Mesodermal cell (in vitro differentiated cells): ENCODE measurements around the gene NHEJ1.

ENCODE experiments used
- H3K27ac ChIP-seq: 2 replicates; pipeline ENCODE4 v1.7.0; 2013; ENCODE audit warnings: mild to moderate bottlenecking, low read depth, low read length, moderate library complexity; ENCODE audit not compliant: severe bottlenecking
- H3K36me3 ChIP-seq: 2 replicates; pipeline ENCODE4 v1.7.1; 2013; ENCODE audit warnings: mild to moderate bottlenecking, low read length, moderate library complexity; ENCODE audit not compliant: control insufficient read depth, insufficient read depth
- H3K4me1 ChIP-seq: one replicate; pipeline ENCODE4 v1.7.1; 2013; ENCODE audit warnings: mild to moderate bottlenecking, low read length; ENCODE audit not compliant: insufficient read depth, control insufficient read depth, poor library complexity, severe bottlenecking
- H3K4me3 ChIP-seq: 2 replicates; pipeline ENCODE4 v1.7.0; 2013; ENCODE audit warnings: low read length, control low read depth, mild to moderate bottlenecking; ENCODE audit not compliant: insufficient read depth, poor library complexity, severe bottlenecking; ENCODE audit errors: extremely low read depth
- H3K9me3 ChIP-seq: 2 replicates; pipeline ENCODE4 v1.7.1; 2013; ENCODE audit warnings: mild to moderate bottlenecking, low read length, moderate library complexity; ENCODE audit not compliant: control insufficient read depth
- WGBS, 2 experiments: methylation state at CpG; one replicate each; pipeline ENCODE4 v1.1.5; 2013; ENCODE audit warnings: missing lambda C conversion rate in 2 of 2; ENCODE audit not compliant: insufficient coverage in 2 of 2; 5-methylcytosine and 5-hydroxymethylcytosine counted together

NHEJ1 gene

DNA sequence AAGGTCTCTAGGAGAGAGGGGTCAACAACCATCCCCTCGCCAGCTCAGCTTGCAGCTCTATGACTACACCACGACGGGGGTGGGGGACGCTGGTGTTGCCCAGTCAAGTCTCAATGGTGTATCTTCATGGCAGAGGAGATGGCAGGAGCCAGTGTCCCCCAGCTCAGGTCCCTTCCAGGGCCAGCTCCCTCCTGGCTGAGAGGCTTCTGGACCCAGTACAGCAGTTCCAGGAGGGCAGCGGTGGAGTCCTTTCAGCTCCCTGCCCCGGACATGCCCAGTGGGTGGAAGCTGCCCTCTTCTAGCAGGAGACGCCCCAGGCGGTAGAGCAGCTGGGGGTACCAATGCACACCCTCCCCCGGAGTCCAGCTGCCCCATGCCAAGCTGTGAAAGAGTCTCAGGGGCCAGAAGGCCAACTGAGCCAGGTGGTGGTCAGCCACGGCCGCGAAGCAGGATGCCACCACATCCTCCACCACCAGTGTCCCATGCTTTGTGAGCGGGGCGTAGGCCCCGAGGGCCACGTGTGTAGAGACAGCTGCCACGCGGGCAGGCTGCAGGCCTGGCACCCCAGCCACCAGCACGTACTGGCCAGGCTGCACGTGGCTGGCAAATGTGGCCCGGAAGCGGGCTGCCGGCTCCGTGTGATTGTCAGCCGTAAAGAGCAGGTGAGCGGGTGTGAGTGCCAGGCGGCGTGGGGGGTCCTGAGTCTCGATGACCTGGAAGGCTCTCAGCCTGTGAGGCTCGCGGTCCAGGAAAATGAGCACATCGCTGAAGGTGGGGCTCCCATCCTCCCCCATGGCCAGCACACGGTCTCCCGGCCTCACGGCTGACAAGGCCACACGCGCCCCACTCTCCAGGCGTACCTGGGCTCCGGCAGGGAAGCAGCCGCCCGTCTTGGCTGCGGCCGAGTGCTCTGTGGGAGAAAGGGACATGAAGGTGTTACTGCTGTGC is 105.4 kb downstream of the NHEJ1 start:
- WGBS, 2 experiments = 90 to 91% methylated on average over 36 to 41 of the region's 43 CpGs
- Histone ChIP-seq H3K27ac (no peak overlapping the region), H3K36me3 (no peaks in the 10 kb centered on the region), H3K4me3 (no peak overlapping the region), H3K4me1 (peaks cover 10% of the 10 kb centered on the region), H3K9me3 (no peaks in the 10 kb centered on the region)

DNA sequence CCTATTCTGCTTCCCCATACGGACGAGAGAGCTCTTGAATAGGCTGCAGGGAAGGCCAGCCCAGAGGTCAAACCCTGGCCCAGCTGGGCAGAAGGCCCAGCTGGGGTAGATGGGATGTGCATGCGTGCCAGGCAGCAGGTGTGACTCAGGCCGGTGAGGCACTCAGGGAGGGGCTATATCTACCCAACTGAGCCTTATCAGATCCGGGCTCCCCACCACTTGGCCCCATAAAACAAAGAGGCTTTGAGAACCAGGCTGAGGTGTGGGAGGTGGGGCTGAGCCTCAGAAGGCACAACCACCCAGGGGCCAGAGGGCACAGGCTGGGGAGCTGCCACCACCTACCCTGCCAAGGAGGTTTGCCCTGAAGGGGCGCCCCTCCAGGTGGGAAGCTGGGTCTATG is 111.3 kb downstream of the NHEJ1 start:
- no peaks in the 10 kb centered on the region for H3K9me3 ChIP-seq
- no peaks in the 10 kb centered on the region for H3K4me1 ChIP-seq
- H3K27ac ChIP-seq = no peak overlapping the region
- no peak overlapping the region for H3K4me3 ChIP-seq
- no peaks in the 10 kb centered on the region for H3K36me3 ChIP-seq
- WGBS, 2 experiments = 80 to 83% methylated on average over 4 of the region's 6 CpGs

DNA sequence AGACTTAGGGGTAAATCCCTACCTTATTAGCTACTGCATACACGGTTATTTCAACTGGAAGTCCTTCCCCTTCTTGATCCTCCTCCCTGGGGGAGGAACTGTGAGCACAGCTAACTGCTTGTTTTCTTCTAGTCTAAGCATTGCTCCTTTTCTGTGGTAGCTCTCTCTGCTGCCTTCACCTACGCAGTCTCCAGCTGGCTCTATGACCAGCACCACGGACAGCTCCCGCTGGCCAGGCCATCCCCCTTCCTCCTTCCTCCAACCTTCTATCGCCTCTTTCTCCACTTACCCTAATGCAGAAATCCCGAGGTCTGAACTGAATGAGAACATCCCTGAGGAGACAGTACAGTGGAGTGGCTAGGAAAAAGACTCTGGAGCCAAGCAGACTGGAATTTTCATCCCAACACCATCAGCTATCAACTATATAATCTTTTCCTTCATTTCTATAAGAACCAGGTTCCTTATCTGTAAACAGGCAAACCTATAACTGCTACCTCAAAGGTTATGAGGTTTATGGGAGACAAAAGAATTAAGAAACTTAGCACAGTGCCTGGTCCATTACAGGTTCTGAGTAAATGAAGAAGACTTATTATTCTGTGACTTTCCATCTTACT is 114.6 kb downstream of the NHEJ1 start:
- Histone ChIP-seq H3K36me3 (no peaks in the 10 kb centered on the region), H3K4me1 (no peaks in the 10 kb centered on the region), H3K27ac (no peak overlapping the region), H3K9me3 (no peaks in the 10 kb centered on the region), H3K4me3 (no peak overlapping the region)
- 2 to 4% methylated on average over 3 to 5 of the region's 6 CpGs for WGBS, 2 experiments

DNA sequence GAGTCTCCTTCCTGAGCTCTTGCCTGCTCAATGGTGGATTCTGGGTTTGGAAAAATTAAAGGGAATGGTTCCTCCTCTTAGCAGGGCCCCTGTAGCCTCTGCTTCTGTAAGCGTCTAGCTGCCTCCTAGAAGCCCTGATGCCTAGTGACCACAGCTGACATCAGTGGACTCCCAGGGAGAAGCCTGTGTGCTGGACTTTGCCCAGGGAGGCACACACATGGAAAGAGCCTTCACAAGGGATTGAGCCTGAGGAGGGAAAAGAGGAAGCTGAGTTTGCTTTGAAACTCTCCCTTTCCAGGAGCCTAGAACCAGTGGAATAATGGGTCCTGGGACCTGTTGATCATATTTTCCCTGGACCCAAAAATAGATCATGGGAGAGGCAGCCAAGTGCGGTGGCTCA is 117.9 kb downstream of the NHEJ1 start:
- no peak overlapping the region for H3K4me3 ChIP-seq
- H3K36me3 ChIP-seq = no peaks in the 10 kb centered on the region
- H3K9me3 ChIP-seq = no peaks in the 10 kb centered on the region
- 73 to 75% methylated on average over 2 of the region's 2 CpGs for WGBS, 2 experiments
- H3K27ac ChIP-seq = no peak overlapping the region
- H3K4me1 ChIP-seq = no peaks in the 10 kb centered on the region

DNA sequence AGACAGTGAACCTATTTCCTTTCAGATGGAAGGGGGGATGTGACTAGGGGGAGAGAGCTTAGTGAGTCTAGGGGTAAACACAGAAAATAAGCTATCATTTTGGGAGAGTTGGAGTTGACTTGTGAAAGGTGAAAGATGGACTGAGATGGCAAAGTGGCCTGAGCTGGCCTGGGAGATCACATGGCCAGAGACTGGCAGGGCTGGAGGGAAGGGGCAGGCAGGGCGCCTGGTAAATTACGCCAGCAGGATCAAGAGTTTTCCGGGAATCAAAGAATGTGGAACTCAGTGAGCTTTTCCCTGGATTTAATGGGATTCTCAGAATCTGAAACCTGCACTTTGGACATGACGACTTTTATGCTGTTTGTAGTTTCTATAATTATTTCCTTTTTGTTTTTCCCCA is 118.5 kb downstream of the NHEJ1 start:
- 78% methylated on average over 3 of the region's 4 CpGs for WGBS, 2 experiments
- H3K4me1 ChIP-seq = no peaks in the 10 kb centered on the region
- no peak overlapping the region for H3K27ac ChIP-seq
- H3K4me3 ChIP-seq = no peak overlapping the region
- no peaks in the 10 kb centered on the region for H3K36me3 ChIP-seq
- no peaks in the 10 kb centered on the region for H3K9me3 ChIP-seq

DNA sequence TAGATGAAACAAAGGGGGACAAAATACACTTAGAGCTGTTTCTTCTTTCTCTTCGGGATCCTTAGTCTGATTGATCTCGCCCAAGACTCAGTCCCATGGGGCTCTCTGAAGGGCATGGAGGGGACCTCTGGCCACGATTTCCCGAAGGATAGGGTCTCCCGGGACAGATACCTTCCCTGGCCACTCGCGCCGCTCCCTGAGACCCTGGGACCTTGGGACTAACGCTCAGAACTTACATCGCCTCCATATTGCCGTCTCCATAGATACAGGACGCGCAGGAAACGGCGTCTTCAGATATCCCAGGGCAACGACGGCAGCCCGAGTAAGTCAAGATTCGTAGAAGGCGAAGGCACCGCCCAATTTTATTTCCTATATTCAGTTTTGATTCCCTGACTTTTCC is 119.4 kb downstream of the NHEJ1 start, which contains the start of gene CFAP65:
Gene CFAP65, minus strand, starts transcription at position 265 of the 400 bp plus-strand sequence. CDS start 2,468 bp downstream, outside the sequence.
- 0 to 1% methylated on average over 11 to 18 of the region's 21 CpGs for WGBS, 2 experiments
- Histone ChIP-seq H3K4me1 (no peaks in the 10 kb centered on the region), H3K36me3 (no peaks in the 10 kb centered on the region), H3K4me3 (peak within 1 kb of the TSS; percentile 31), H3K9me3 (no peaks in the 10 kb centered on the region), H3K27ac (no peak within 1 kb of the TSS)

DNA sequence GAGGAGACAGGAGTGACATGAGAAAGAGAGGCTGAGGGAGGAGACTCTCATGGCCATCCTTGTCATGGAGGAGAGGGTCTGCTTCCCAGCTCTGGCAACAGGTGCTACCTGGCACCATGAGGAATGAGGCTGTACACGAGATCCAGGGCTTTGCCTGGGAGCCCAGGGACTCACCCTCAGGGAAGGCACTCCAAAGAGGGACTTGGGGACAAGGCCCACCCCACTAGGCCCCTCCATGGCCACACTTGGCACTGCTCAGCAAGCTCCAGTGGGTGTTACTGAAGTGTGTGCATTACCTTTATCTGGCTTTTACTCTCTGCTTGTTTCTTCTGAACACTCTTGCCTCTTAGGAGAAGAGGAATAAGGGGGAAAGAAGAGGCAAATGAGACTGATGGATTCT is 122.0 kb downstream of the NHEJ1 start:
- no peaks in the 10 kb centered on the region for H3K36me3 ChIP-seq
- H3K4me1 ChIP-seq = no peaks in the 10 kb centered on the region
- WGBS, 2 experiments = 0 to 10% methylated on average over 1 of the region's 1 CpG
- H3K9me3 ChIP-seq = no peaks in the 10 kb centered on the region
- no peak overlapping the region for H3K4me3 ChIP-seq
- H3K27ac ChIP-seq = no peak overlapping the region

DNA sequence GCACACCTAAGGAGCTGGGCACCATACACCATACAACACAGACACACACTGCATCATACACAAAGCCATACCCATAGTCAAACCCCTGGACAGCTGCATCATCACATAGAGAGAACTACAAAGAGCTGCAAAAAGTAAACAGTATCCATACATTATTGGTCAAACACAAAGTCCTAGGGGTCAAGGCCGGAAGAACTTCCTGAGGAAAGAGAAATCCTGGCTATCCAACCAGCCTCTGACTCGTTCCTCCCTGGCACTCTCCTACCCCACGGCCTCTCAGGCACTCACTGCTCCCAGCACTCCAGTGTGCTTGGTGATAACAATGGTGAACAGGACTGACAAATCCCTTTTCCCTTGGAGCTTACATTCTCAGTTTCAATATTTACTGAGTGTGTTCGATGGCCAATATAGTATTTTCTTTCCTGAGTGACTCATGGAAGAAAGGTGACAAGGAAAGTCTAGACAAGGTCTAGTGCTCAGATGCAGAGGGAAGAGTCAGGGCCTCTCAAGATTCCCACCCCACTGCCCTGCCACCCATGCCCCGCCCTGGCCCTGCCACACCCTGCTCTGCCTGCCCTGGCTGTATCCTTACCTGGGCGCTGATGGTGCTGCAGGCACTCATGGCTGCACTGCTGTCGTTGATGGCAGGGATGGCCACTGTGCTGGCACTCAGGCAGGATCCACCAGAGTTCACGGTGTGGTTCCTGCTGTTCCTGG is 122.7 kb downstream of the NHEJ1 start:
- no peaks in the 10 kb centered on the region for H3K9me3 ChIP-seq
- no peak overlapping the region for H3K27ac ChIP-seq
- no peak overlapping the region for H3K4me3 ChIP-seq
- 55 to 71% methylated on average over 4 to 5 of the region's 8 CpGs for WGBS, 2 experiments
- no peaks in the 10 kb centered on the region for H3K4me1 ChIP-seq
- H3K36me3 ChIP-seq = no peaks in the 10 kb centered on the region

DNA sequence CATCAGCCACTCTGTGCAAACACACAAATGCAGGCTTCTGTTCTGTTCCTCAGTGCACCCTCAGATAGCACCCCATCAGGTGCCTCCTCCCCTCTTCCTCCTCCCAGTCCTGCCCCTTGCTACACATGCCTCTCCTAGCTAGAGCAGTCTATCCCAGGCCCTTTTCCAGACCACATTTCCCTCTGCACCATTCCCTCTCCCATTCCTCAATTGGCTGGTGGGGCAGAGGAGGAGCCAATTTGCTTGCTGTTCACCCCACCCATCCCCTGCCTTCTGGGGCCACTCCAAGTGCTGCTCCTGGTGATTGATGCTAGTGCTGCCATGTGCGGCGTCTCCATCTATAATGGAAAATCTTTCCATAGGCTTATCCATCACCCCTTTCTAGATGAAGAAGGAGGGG is 124.7 kb downstream of the NHEJ1 start:
- Histone ChIP-seq H3K4me3 (no peak overlapping the region), H3K4me1 (no peaks in the 10 kb centered on the region), H3K27ac (no peak overlapping the region), H3K9me3 (no peaks in the 10 kb centered on the region), H3K36me3 (no peaks in the 10 kb centered on the region)
- no CpG with 5 or more reads among the region's 2 CpGs for WGBS, 2 experiments

DNA sequence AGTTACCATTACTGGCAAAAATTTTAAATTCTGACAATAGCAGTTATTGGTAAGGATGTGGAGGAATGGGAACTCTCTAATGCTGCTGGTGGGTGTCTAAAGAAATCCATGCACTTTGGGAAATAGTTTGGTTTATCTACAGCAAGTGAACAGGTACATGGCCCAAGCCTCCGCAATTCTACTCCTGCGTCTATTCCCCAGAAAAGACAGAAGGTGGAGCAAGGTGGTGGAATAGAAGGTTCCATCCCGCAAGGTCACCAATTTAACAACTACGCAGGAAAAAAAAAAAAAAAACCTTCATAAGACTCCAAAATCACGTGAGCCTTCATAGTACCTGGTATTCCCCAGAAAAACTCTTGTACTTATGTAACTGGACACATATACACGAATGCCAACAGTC is 125.8 kb downstream of the NHEJ1 start:
- Histone ChIP-seq H3K27ac (no peak overlapping the region), H3K4me1 (no peaks in the 10 kb centered on the region), H3K36me3 (no peaks in the 10 kb centered on the region), H3K9me3 (no peaks in the 10 kb centered on the region), H3K4me3 (no peak overlapping the region)
- 50 to 60% methylated on average over 1 to 2 of the region's 6 CpGs for WGBS, 2 experiments
